ENCODE measurements around the gene TICAM2.

Gene TICAM2

DNA sequence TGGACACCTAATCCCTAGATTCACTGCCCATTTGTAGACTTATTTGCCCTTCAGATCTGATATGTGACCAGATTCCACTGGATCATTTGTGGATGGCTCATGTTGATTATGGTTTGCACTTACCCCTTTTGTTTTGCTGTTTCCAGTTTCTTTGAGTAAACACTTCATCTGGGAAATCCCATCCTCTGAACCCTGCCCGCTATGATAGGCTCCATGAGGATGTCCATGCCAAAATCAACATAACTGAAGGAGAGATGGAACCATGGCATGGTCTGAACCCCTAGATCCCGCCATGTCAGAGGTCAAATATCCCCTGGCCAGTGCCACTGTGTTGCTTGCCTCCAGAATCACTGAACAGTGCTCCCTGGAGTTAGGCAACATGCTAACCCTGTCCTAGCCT lies 46.0 kb downstream of the TICAM2 start:
- DNase-seq (ENCODE audit: low read depth, low spot score), result no peak
- H3K27me3 ChIP-seq (ENCODE audit: insufficient read depth, insufficient read length), result no peaks in the 10 kb centered on the region
- TF ChIP-seq YY1 (IDR thresholded peaks at IDR 0.05; ENCODE audit: insufficient read depth, insufficient read length) (no peak), ZNF274 (IDR thresholded peaks at IDR 0.05; ENCODE audit: low read depth, low read length) (no peak), SUZ12 (IDR thresholded peaks at IDR 0.05; ENCODE audit: extremely low read depth, insufficient read depth, insufficient read length) (no peak)
- H3K9me3 ChIP-seq (ENCODE audit: insufficient read depth, low read length), result no peaks in the 10 kb centered on the region
- no peaks in the 10 kb centered on the region for H3K4me1 ChIP-seq (ENCODE audit: insufficient read depth, insufficient read length)
- no peaks in the 10 kb centered on the region for H3K36me3 ChIP-seq (ENCODE audit: insufficient read depth, insufficient read length, low read length)
- H3K9ac ChIP-seq (ENCODE audit: insufficient read length, low read depth), result no peak overlapping the region
- no peak overlapping the region for H3K4me3 ChIP-seq (ENCODE audit: insufficient read length, low read depth)

DNA sequence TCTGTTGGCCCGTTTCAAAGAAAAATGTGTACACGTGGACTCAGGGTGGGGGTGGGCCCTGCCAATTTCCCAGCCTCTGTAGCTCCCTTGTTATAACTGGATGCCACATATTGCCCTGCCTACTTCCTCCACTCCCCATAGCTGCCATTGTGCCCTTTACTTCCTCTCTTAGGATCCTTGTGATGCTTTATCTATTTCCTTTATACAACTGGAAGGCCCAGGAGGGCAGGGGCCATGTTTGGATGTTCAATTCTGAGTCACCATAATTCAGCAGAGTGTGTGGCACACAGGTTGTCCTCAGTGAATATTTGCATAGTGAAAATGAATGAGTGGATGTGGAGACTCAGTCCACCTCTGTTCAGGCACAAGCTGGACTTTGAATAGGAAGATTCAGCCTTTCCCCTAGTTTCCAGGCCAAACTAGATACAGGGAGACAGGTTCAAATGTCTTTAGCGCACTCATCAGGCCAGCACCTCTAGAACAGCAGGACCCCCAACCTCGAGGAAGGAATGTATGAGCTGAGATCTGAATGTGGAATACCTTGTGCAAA lies 47.1 kb downstream of the TICAM2 start:
- no peak overlapping the region for H3K4me3 ChIP-seq (ENCODE audit: insufficient read length, low read depth)
- H3K4me1 ChIP-seq (ENCODE audit: insufficient read depth, insufficient read length), result no peaks in the 10 kb centered on the region
- TF ChIP-seq YY1 (IDR thresholded peaks at IDR 0.05; ENCODE audit: insufficient read depth, insufficient read length) (no peak), ZNF274 (IDR thresholded peaks at IDR 0.05; ENCODE audit: low read depth, low read length) (no peak), SUZ12 (IDR thresholded peaks at IDR 0.05; ENCODE audit: extremely low read depth, insufficient read depth, insufficient read length) (no peak)
- H3K9me3 ChIP-seq (ENCODE audit: insufficient read depth, low read length), result no peaks in the 10 kb centered on the region
- H3K9ac ChIP-seq (ENCODE audit: insufficient read length, low read depth), result no peak overlapping the region
- no peaks in the 10 kb centered on the region for H3K36me3 ChIP-seq (ENCODE audit: insufficient read depth, insufficient read length, low read length)
- no peaks in the 10 kb centered on the region for H3K27me3 ChIP-seq (ENCODE audit: insufficient read depth, insufficient read length)
- no peak for DNase-seq (ENCODE audit: low read depth, low spot score)

DNA sequence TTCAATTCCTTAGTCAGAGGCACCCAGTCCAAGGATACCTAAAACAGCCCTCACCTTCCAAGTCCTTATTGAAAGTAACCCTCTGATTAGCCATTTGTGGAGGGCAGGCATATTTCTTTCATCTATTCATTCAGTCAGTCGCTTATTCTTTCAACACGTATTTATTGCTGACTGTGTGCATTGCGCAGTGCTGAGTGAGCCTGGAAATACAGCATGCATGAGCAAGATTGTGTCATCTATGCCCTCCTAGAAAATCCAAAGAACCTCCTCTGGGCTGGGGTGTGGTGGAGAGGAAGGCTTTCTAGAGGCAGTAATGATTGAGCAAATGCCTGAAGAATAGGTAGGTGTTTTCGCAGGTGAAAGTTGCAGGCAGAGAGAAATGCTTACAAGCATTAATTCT lies 49.2 kb downstream of the TICAM2 start:
- TF ChIP-seq SUZ12 (IDR thresholded peaks at IDR 0.05; ENCODE audit: extremely low read depth, insufficient read depth, insufficient read length), result no peak
- no peak for TF ChIP-seq ZNF274 (IDR thresholded peaks at IDR 0.05; ENCODE audit: low read depth, low read length)
- no peak for TF ChIP-seq YY1 (IDR thresholded peaks at IDR 0.05; ENCODE audit: insufficient read depth, insufficient read length)
- H3K27me3 ChIP-seq (ENCODE audit: insufficient read depth, insufficient read length), result no peaks in the 10 kb centered on the region
- H3K4me1 ChIP-seq (ENCODE audit: insufficient read depth, insufficient read length), result no peaks in the 10 kb centered on the region
- no peak overlapping the region for H3K4me3 ChIP-seq (ENCODE audit: insufficient read length, low read depth)
- H3K9me3 ChIP-seq (ENCODE audit: insufficient read depth, low read length), result no peaks in the 10 kb centered on the region
- H3K9ac ChIP-seq (ENCODE audit: insufficient read length, low read depth), result no peak overlapping the region
- H3K36me3 ChIP-seq (ENCODE audit: insufficient read depth, insufficient read length, low read length), result no peaks in the 10 kb centered on the region
- DNase-seq (ENCODE audit: low read depth, low spot score), result no peak

DNA sequence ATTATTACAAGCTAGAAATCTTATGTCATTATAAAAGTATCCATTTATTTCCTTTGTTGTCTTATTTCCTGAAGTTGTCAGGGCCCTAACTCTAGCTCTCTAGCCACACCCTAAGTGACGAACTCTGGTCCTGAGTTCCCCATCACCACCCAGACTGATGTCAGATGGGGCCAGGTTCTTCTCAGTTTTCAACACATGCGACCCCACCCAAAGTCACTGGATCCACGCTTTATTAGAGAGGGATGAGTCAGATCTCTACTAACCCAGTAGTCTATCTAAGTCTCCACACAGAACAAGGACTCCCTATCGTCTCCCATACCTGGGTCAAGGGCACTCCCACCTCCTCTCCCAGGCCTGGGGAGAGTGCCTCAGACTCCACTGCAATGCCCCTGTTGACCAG lies 50.9 kb downstream of the TICAM2 start:
- H3K9me3 ChIP-seq (ENCODE audit: insufficient read depth, low read length), result no peaks in the 10 kb centered on the region; the same call in none of the 2 replicates
- no peak for DNase-seq (ENCODE audit: low read depth, low spot score)
- H3K36me3 ChIP-seq (ENCODE audit: insufficient read depth, insufficient read length, low read length), result no peaks in the 10 kb centered on the region
- no peaks in the 10 kb centered on the region for H3K4me1 ChIP-seq (ENCODE audit: insufficient read depth, insufficient read length)
- no peaks in the 10 kb centered on the region for H3K27me3 ChIP-seq (ENCODE audit: insufficient read depth, insufficient read length)
- H3K4me3 ChIP-seq (ENCODE audit: insufficient read length, low read depth), result no peak overlapping the region
- no peak for TF ChIP-seq SUZ12 (IDR thresholded peaks at IDR 0.05; ENCODE audit: extremely low read depth, insufficient read depth, insufficient read length)
- no peak for TF ChIP-seq ZNF274 (IDR thresholded peaks at IDR 0.05; ENCODE audit: low read depth, low read length)
- TF ChIP-seq YY1 (IDR thresholded peaks at IDR 0.05; ENCODE audit: insufficient read depth, insufficient read length), result no peak
- H3K9ac ChIP-seq (ENCODE audit: insufficient read length, low read depth), result no peak overlapping the region

DNA sequence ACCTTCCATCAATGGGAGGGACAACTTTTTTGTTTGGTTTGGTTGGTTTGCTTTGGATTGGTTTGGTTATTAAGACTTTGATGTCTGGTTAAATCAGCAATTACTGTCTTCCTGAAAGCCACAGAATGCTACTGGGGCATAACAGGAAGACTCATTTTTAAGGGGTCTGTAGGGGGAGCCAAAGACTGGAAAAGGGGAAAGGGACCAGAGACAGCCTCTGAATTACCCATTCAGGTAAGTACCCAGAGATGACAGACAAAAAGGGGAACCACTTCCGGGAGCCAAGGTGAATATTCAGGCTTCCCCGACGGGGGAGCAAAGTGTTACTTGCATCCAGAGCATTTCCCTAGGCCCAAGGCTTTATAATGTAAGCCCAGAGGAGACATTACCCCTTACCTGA lies 53.1 kb downstream of the TICAM2 start:
- no peak for TF ChIP-seq SUZ12 (IDR thresholded peaks at IDR 0.05; ENCODE audit: extremely low read depth, insufficient read depth, insufficient read length)
- TF ChIP-seq YY1 (IDR thresholded peaks at IDR 0.05; ENCODE audit: insufficient read depth, insufficient read length), result no peak
- no peak for TF ChIP-seq ZNF274 (IDR thresholded peaks at IDR 0.05; ENCODE audit: low read depth, low read length)
- H3K4me3 ChIP-seq (ENCODE audit: insufficient read length, low read depth), result no peak overlapping the region
- no peak for DNase-seq (ENCODE audit: low read depth, low spot score)

DNA sequence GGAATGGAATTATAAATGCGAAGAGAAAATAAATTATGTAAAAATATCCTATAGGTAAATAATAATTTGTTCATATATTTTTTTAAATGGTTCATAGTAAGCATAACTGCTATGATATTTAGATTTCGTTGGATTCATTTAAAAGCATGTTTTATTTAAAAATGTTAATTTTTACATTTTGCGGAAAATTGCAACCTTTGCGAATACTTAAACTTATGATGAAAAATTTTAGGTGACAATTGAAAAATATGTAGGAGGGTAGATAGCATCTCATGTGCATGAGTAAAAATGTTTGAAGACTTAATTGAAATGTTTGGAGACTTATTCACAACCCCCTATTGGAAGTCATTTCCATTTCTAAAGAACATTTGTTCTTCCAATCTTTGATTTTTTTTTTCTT lies 53.6 kb downstream of the TICAM2 start:
- no peak for TF ChIP-seq ZNF274 (IDR thresholded peaks at IDR 0.05; ENCODE audit: low read depth, low read length)
- TF ChIP-seq YY1 (IDR thresholded peaks at IDR 0.05; ENCODE audit: insufficient read depth, insufficient read length), result no peak
- no peak for TF ChIP-seq SUZ12 (IDR thresholded peaks at IDR 0.05; ENCODE audit: extremely low read depth, insufficient read depth, insufficient read length)
- Histone ChIP-seq H3K4me1 (ENCODE audit: insufficient read depth, insufficient read length) (no peaks in the 10 kb centered on the region), H3K9ac (ENCODE audit: insufficient read length, low read depth) (no peak overlapping the region), H3K9me3 (ENCODE audit: insufficient read depth, low read length) (peaks cover 9% of the 10 kb centered on the region), H3K4me3 (ENCODE audit: insufficient read length, low read depth) (no peak overlapping the region), H3K27me3 (ENCODE audit: insufficient read depth, insufficient read length) (no peaks in the 10 kb centered on the region), H3K36me3 (ENCODE audit: insufficient read depth, insufficient read length, low read length) (no peaks in the 10 kb centered on the region)
- no peak for DNase-seq (ENCODE audit: low read depth, low spot score)

More for the DNA sequence above, 53.1 kb downstream of the TICAM2 start:
- Histone ChIP-seq H3K9ac (ENCODE audit: insufficient read length, low read depth) (no peak overlapping the region), H3K27me3 (ENCODE audit: insufficient read depth, insufficient read length) (no peaks in the 10 kb centered on the region), H3K9me3 (ENCODE audit: insufficient read depth, low read length) (peaks cover 9% of the 10 kb centered on the region), H3K4me1 (ENCODE audit: insufficient read depth, insufficient read length) (no peaks in the 10 kb centered on the region), H3K36me3 (ENCODE audit: insufficient read depth, insufficient read length, low read length) (no peaks in the 10 kb centered on the region)

DNA sequence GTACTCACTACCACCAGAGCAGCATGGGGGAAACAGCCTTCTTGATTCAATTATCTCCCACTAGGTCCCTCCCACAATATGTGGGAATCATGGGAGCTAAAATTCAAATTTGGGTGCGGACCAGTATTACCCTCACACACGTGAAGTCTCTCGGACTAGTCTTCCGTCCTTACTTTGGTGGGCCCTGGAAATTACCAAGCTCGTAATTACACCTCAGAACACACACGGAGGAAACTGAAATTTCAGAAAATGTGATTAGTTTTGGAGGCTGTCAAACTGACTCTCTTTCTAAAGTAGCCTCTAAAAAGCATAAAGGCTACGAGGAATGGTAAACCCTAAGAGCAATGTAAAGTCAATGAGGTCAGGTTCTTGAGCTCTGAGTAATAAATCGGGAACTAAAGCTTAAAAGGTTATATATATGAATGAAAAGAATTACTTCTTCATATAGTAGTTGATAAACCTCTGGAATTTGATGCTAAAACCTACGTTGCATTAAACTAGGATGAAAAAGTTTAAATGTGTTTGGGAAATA lies 56.9 kb downstream of the TICAM2 start:
- no peak overlapping the region for H3K4me3 ChIP-seq (ENCODE audit: insufficient read length, low read depth)
- no peak for TF ChIP-seq SUZ12 (IDR thresholded peaks at IDR 0.05; ENCODE audit: extremely low read depth, insufficient read depth, insufficient read length)
- no peak for TF ChIP-seq YY1 (IDR thresholded peaks at IDR 0.05; ENCODE audit: insufficient read depth, insufficient read length)
- no peak for TF ChIP-seq ZNF274 (IDR thresholded peaks at IDR 0.05; ENCODE audit: low read depth, low read length)

More for the DNA sequence above, 56.9 kb downstream of the TICAM2 start:
- Histone ChIP-seq H3K27me3 (ENCODE audit: insufficient read depth, insufficient read length) (no peaks in the 10 kb centered on the region), H3K4me1 (ENCODE audit: insufficient read depth, insufficient read length) (no peaks in the 10 kb centered on the region), H3K36me3 (ENCODE audit: insufficient read depth, insufficient read length, low read length) (peaks cover 23% of the 10 kb centered on the region), H3K9ac (ENCODE audit: insufficient read length, low read depth) (no peak overlapping the region), H3K9me3 (ENCODE audit: insufficient read depth, low read length) (peaks cover 9% of the 10 kb centered on the region)
- DNase-seq (ENCODE audit: low read depth, low spot score), result no peak

All from NT2/D1 (cell line).